K562 (cell line): Measurements from ENCODE around the gene ARHGAP4. TPM values are rescaled to one million over a fixed set of nuclear protein-coding genes. Genes with fewer than 3 reads are reported as not detected.

Source experiments
- AFF4 ChIP-seq: sonication (generic); formaldehyde crosslinking; IDR thresholded peaks from 2 replicates; pipeline ENCODE4 v1.8.0; 2023; ENCODE audit warnings: mild to moderate bottlenecking, missing genetic modification reagents
- ARNT ChIP-seq, 2 experiments: fragments of 450-650 bp; IDR thresholded peaks; 2 replicates each; pipeline ENCODE4 v1.6.1; 2016; ENCODE audit warnings: mild to moderate bottlenecking in 1 of 2
- BDP1 ChIP-seq: IDR thresholded peaks from 3 replicates; pipeline ENCODE4 v1.6.1; 2011; ENCODE audit not compliant: insufficient read length, insufficient read depth
- CCAR2 ChIP-seq: fragments of 200-400 bp; formaldehyde crosslinking; IDR thresholded peaks from 2 replicates; pipeline ENCODE4 v1.6.1; 2017; ENCODE audit warnings: mild to moderate bottlenecking, low read depth, low read length
- CCNT2 ChIP-seq: IDR thresholded peaks from 2 replicates; pipeline ENCODE4 v1.6.1; 2011; ENCODE audit warnings: borderline replicate concordance, low read depth, mild to moderate bottlenecking, moderate library complexity, mixed read lengths, low read length; ENCODE audit not compliant: insufficient read length; ENCODE audit errors: extremely low read depth
- CREM ChIP-seq: IDR thresholded peaks from 2 replicates; pipeline ENCODE4 v1.6.1; 2014; ENCODE audit warnings: antibody characterized with exemption, low read depth
- DNMT1 ChIP-seq: fragments of 450-650 bp; IDR thresholded peaks from 2 replicates; pipeline ENCODE4 v1.6.1; 2016; ENCODE audit warnings: antibody characterized with exemption, mild to moderate bottlenecking
- RREB1 ChIP-seq: fragments of 250-450 bp; sonication (Bioruptor Pico); IDR thresholded peaks from 2 replicates; pipeline ENCODE4 v1.4.0; 2020
- ZBTB8A ChIP-seq: fragments of 450-650 bp; IDR thresholded peaks from 2 replicates; pipeline ENCODE4 v1.6.1; 2018; ENCODE audit warnings: mild to moderate bottlenecking, moderate library complexity; ENCODE audit not compliant: partially characterized antibody
- ZNF121 ChIP-seq: sonication (generic); formaldehyde crosslinking; conservative IDR thresholded peaks from 2 replicates; pipeline ENCODE4 v1.8.0; 2022; ENCODE audit warnings: missing genetic modification reagents
- ZNF146 ChIP-seq: IDR thresholded peaks from one replicate; pipeline ENCODE4 v1.6.1; 2018; ENCODE audit warnings: missing compliant biosample characterization; ENCODE audit not compliant: unreplicated experiment
- ZNF785 ChIP-seq: fragments of 250-450 bp; sonication (Bioruptor Pico); IDR thresholded peaks from 2 replicates; pipeline ENCODE4 v1.4.0; 2020; ENCODE audit warnings: mild to moderate bottlenecking
- polyA plus RNA-seq, 8 experiments: library from polyadenylated mRNA; depleted of rRNA in 4 of 8; stranded (reverse) in 5 of 8; unstranded in 3 of 8; fragments of >200 nt; fragmentation: Nextera tagmentation in 2 of 8; fragmentation: Illumina TruSeq in 1 of 8; extraction: Ambion mirVana in 2 of 8; extraction: Trizol in 1 of 8; gene quantifications; 2 replicates each; pipeline versions ENCODE4 v1.2.1 to v1.2.3, GENCODE V29; 2011 to 2014; ENCODE audit warnings: inconsistent platforms in 1 of 8, missing spikeins in 1 of 8
- total RNA-seq, 7 experiments: library from RNA; depleted of rRNA in 6 of 7; stranded (reverse); fragments of >200 nt in 6 of 7; fragmentation: Illumina TruSeq in 2 of 7; extraction: Trizol in 2 of 7; gene quantifications; 2 replicates each; pipeline versions ENCODE4 v1.2.1 to v1.2.3, GENCODE V29; 2011 to 2021; ENCODE audit warnings: low replicate concordance in 1 of 7
- TF ChIP-seq, protein P1 (sequence below): fragments of 250-450 bp; sonication (Bioruptor Pico); IDR thresholded peaks from 2 replicates; pipeline ENCODE4 v1.8.0; 2021; ENCODE audit warnings: borderline replicate concordance, mild to moderate bottlenecking, moderate library complexity; ENCODE audit not compliant: poor library complexity, severe bottlenecking
- TF ChIP-seq, protein P2 (sequence below): sonication (generic); formaldehyde crosslinking; IDR thresholded peaks from 2 replicates; pipeline ENCODE4 v1.9.0; 2022; ENCODE audit warnings: mild to moderate bottlenecking, missing genetic modification reagents
- TF ChIP-seq, protein P3 (sequence below): fragments of 200-800 bp; sonication (Bioruptor generic); IDR thresholded peaks from 2 replicates; pipeline ENCODE4 v1.6.1; 2017; ENCODE audit warnings: missing genetic modification characterization, missing compliant biosample characterization

The ARHGAP4 gene
- total and polyA plus RNA-seq, 9 of the 15 experiments (the other 6 are each of a cell fraction or from before 2014, with no cell fraction given): 0.30 to 81.8 (median 13.5) TPM

DNA sequence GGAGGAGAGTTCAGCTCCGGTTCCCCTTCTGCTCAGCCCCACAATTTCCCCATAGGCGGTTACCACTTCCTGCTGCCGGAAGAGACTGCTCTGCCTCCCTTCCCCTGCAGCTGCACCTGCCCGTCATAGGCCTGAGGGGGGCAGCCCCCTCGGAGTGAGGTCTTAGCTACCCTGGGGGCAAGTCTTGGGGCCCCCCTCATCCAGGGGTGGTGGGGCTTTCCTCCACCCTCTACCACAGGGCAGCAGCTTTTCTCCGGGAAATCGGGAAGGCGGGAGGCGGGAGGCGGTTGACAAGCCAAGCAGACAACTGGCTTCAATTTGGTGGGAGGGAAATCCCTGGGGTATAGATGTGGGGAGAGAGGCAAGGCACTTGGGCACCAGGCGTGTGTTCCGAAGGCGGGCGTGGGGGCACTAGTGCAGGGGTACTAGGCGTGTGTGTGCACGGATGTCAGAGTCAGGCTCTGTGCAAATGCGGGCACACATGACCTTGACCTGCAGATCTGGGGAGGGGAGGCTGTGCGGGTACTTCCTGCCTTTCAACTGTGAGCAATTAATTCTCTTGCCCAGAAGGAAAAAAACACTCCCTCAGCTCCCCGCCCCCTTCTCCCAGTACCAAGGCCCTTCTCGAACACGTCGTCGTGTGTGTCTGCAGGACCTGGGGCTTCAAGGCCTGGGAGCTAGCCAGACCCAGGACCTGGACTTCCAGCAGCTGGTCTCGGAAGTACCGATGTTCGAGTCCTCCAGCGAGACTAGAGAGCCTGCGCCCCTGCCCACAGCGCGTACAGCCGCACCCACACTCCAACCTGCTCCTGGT, 1.0 kb upstream of the ARHGAP4 start (continued):
- TF ChIP-seq CCAR2 (no peak), ZBTB8A (no peak), ZNF121 (no peak), RREB1 (CRISPR knock-in tag) (no peak), ZNF785 (no peak), DNMT1 (no peak), ZNF146 (CRISPR knock-in tag) (no peak), ARNT (IDR thresholded peaks at IDR 0.05) (no peak), CCNT2 (no peak), CREM (no peak), BDP1 (no peak), AFF4 (CRISPR knock-in tag) (0 out of 2 replicates have a peak, but pooled peaks have one; percentile 1)
- TF ChIP-seq, protein P1, sequence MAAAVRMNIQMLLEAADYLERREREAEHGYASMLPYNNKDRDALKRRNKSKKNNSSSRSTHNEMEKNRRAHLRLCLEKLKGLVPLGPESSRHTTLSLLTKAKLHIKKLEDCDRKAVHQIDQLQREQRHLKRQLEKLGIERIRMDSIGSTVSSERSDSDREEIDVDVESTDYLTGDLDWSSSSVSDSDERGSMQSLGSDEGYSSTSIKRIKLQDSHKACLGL (CRISPR knock-in tag): no peak
- TF ChIP-seq, protein P2, sequence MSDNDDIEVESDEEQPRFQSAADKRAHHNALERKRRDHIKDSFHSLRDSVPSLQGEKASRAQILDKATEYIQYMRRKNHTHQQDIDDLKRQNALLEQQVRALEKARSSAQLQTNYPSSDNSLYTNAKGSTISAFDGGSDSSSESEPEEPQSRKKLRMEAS: no peak; the same call in 1 of the 2 replicates
- TF ChIP-seq, protein P3, sequence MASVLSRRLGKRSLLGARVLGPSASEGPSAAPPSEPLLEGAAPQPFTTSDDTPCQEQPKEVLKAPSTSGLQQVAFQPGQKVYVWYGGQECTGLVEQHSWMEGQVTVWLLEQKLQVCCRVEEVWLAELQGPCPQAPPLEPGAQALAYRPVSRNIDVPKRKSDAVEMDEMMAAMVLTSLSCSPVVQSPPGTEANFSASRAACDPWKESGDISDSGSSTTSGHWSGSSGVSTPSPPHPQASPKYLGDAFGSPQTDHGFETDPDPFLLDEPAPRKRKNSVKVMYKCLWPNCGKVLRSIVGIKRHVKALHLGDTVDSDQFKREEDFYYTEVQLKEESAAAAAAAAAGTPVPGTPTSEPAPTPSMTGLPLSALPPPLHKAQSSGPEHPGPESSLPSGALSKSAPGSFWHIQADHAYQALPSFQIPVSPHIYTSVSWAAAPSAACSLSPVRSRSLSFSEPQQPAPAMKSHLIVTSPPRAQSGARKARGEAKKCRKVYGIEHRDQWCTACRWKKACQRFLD (CRISPR knock-in tag): 0 out of 2 replicates have a peak, but pooled peaks have one; percentile 29
